Gastrocnemius medialis (tissue), 4 donors: ENCODE results near the gene SYTL5. TPM values are rescaled to one million over a fixed set of nuclear protein-coding genes. Genes with fewer than 3 reads are reported as not detected.

ENCODE experiments used
- ATAC-seq, 2 donors: fragments of 150-250 bp; one replicate each; pipeline ENCODE4 v1.9.1; 2016
- DNase-seq, 2 donors: peaks; one replicate each; pipeline ENCODE4 v3.0.0-alpha.2; 2019
- H3K27ac ChIP-seq, 4 donors: fragments of 200-600 bp; sonication (generic); 1 replicate in 1 of 4; 2 replicates in 3 of 4; pipeline ENCODE4 v1.5.1; 2016 to 2018; ENCODE audit warnings: mild to moderate bottlenecking in 2 of 4, moderate library complexity in 1 of 4
- H3K27me3 ChIP-seq, 3 donors: fragments of 200-600 bp; sonication (generic) in 2 of 3; 1 replicate in 1 of 3; 2 replicates in 2 of 3; pipeline versions ENCODE4 v1.5.1 to v1.6.0; 2016 to 2019; ENCODE audit warnings: mild to moderate bottlenecking in 1 of 3, moderate library complexity in 1 of 3
- H3K36me3 ChIP-seq, 2 donors: fragments of 200-600 bp; sonication (generic) in 1 of 2; one replicate each; pipeline ENCODE4 v1.5.1; 2017 to 2018
- H3K4me1 ChIP-seq, 2 donors: fragments of 200-600 bp; sonication (generic) in 1 of 2; one replicate each; pipeline ENCODE4 v1.5.1; 2016 to 2017; ENCODE audit warnings: mild to moderate bottlenecking in 2 of 2
- H3K4me3 ChIP-seq, 4 donors: fragments of 200-600 bp; sonication (generic) in 3 of 4; 1 replicate in 1 of 4; 2 replicates in 3 of 4; pipeline ENCODE4 v1.5.1; 2016 to 2019; ENCODE audit warnings: mild to moderate bottlenecking in 2 of 4
- H3K9me3 ChIP-seq, 3 donors: fragments of 200-600 bp; sonication (generic) in 2 of 3; 1 replicate in 1 of 3; 2 replicates in 2 of 3; pipeline ENCODE4 v1.5.1; 2016 to 2019
- POLR2A ChIP-seq, 2 donors: fragments of 450-650 bp; IDR thresholded peaks; one replicate each; pipeline ENCODE4 v1.6.1; 2017; ENCODE audit warnings: antibody characterized with exemption in 2 of 2, mild to moderate bottlenecking in 2 of 2, moderate library complexity in 2 of 2
- in situ Hi-C, 4 donors: fragments of 200-750 bp; cut with MboI; loops; one replicate each; pipeline versions ENCODE4 v1.15.0 to v1.8.0; 2017; ENCODE audit warnings: low sequenced_read_pairs in 4 of 4
- intact Hi-C: fragments of 100-400 bp; cut with DNase I; formaldehyde crosslinking; loops from one replicate; pipeline ENCODE4 v1.15.1; 2023; ENCODE audit warnings: low total_unique reads
- total RNA-seq, 4 donors: library from RNA; depleted of rRNA; stranded (reverse); fragments of >200 nt; gene quantifications; one replicate each; pipeline versions ENCODE4 v1.1.0 to v1.2.3, GENCODE V29; 2016
- TF ChIP-seq, protein P1 (sequence below), 5 experiments: fragments of 450-650 bp in 3 of 5; fragments of 200-600 bp in 2 of 5; sonication (generic) in 2 of 5; IDR thresholded peaks in 4 of 5; conservative IDR thresholded peaks in 1 of 5; 1 replicate in 4 of 5; 2 replicates in 1 of 5; pipeline ENCODE4 v1.5.1; 2016 to 2019; ENCODE audit warnings: antibody characterized with exemption in 5 of 5, mild to moderate bottlenecking in 3 of 5, moderate library complexity in 3 of 5

Gene SYTL5
- total RNA-seq, 4 donors from 2014 or later: not detected

DNA sequence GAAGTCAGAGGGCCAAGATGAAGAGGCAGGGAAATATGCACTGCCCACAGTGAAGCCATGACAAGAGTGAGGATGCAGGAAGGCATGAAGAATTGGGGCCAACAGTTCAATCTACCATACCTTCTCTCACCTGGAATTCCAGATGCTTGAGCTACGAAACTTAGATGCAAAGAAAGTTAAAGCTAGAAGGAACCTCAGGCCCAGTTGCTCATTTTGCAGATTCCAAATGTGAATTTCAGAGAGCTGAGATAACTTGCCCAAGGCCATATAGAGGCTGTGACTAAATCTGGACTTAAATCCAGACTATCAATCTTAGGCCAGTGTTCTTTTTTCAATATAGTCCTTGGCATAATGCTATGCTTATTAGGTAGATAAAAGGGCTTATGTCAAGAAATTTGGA lies 121.6 kb downstream of the SYTL5 start:
- H3K27ac ChIP-seq: no peak overlapping the region
- intact Hi-C loops: no loop called here
- no peak overlapping the region for H3K4me3 ChIP-seq
- DNase-seq (no peak), ATAC-seq (no peak)
- TF ChIP-seq POLR2A (IDR thresholded peaks at IDR 0.05): no peak
- TF ChIP-seq, protein P1, sequence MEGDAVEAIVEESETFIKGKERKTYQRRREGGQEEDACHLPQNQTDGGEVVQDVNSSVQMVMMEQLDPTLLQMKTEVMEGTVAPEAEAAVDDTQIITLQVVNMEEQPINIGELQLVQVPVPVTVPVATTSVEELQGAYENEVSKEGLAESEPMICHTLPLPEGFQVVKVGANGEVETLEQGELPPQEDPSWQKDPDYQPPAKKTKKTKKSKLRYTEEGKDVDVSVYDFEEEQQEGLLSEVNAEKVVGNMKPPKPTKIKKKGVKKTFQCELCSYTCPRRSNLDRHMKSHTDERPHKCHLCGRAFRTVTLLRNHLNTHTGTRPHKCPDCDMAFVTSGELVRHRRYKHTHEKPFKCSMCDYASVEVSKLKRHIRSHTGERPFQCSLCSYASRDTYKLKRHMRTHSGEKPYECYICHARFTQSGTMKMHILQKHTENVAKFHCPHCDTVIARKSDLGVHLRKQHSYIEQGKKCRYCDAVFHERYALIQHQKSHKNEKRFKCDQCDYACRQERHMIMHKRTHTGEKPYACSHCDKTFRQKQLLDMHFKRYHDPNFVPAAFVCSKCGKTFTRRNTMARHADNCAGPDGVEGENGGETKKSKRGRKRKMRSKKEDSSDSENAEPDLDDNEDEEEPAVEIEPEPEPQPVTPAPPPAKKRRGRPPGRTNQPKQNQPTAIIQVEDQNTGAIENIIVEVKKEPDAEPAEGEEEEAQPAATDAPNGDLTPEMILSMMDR (IDR thresholded peaks at IDR 0.05 in 4 of 5, conservative IDR thresholded peaks at IDR 0.05 in 1 of 5): no peak
- in situ Hi-C loops: no loop called here
- no peaks in the 10 kb centered on the region for H3K9me3 ChIP-seq
- H3K27me3 ChIP-seq: no peaks in the 10 kb centered on the region
- no peaks in the 10 kb centered on the region for H3K4me1 ChIP-seq
- H3K36me3 ChIP-seq: no peaks in the 10 kb centered on the region

DNA sequence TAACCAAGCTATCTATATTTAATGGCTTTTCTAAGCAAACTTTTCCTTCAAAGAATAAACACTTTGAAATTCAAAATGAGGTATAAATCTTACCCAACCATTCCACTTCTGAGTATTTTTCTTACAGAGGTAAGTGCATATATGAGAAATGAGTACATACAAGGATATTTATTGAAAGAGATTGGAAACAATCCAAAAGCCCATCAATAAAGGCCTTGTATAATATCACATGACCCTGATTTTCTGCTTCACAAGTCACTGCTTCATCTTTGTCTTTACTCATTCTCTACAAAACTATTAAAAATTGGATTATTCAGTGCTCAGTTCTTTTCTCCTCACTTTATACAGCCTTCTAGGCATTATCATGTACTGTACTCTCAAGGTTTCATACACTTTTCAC lies 123.0 kb downstream of the SYTL5 start:
- no peaks in the 10 kb centered on the region for H3K9me3 ChIP-seq
- H3K27me3 ChIP-seq: no peaks in the 10 kb centered on the region
- ATAC-seq (no peak), DNase-seq (no peak)
- TF ChIP-seq, protein P1 (IDR thresholded peaks at IDR 0.05 in 4 of 5, conservative IDR thresholded peaks at IDR 0.05 in 1 of 5): no peak
- TF ChIP-seq POLR2A (IDR thresholded peaks at IDR 0.05): no peak
- in situ Hi-C loops: no loop called here
- intact Hi-C loops: no loop called here
- H3K4me3 ChIP-seq: no peak overlapping the region
- no peaks in the 10 kb centered on the region for H3K36me3 ChIP-seq
- H3K4me1 ChIP-seq: no peaks in the 10 kb centered on the region
- no peak overlapping the region for H3K27ac ChIP-seq

DNA sequence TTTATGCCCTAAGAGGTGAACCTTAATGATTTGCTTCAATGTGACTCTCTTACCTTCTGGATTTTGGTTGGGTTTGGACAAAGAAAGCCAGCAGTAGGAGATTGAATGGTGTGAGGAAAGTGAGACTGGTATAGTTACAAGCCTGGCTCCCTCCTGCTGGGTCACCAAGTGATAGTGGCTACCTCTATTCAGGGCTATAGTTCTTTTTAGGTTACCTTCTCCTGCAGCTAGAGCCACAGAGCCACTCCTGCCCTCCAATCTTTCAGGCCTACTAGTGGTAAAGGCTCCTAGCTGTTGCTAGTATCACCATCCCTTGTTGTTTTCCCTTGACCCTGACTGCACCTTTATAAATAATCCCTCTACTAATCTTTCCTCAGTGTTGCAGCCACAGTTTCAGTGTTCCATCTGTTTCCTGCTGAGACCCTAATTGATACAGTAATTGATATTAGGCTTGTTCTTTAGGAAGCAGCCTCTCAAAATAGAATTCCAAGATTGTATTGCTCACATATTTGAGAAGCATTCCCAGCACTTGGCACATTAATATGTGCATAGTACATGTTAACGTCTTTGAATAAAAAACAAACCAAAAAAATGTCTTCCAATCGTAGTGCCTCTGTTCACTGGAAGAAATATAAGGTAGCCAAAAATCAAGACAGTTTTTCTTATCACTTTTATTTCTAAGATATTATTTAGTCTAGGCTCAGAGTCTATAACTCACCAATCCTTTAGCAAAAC lies 132.0 kb downstream of the SYTL5 start:
- Histone ChIP-seq H3K9me3 (no peaks in the 10 kb centered on the region), H3K36me3 (no peaks in the 10 kb centered on the region), H3K4me1 (no peaks in the 10 kb centered on the region), H3K27me3 (no peaks in the 10 kb centered on the region), H3K27ac (no peak overlapping the region), H3K4me3 (no peak overlapping the region)
- intact Hi-C loops (no loop called here), in situ Hi-C loops (no loop called here)
- ATAC-seq (no peak), DNase-seq (no peak)
- TF ChIP-seq, protein P1 (IDR thresholded peaks at IDR 0.05 in 4 of 5, conservative IDR thresholded peaks at IDR 0.05 in 1 of 5): no peak
- TF ChIP-seq POLR2A (IDR thresholded peaks at IDR 0.05): no peak

DNA sequence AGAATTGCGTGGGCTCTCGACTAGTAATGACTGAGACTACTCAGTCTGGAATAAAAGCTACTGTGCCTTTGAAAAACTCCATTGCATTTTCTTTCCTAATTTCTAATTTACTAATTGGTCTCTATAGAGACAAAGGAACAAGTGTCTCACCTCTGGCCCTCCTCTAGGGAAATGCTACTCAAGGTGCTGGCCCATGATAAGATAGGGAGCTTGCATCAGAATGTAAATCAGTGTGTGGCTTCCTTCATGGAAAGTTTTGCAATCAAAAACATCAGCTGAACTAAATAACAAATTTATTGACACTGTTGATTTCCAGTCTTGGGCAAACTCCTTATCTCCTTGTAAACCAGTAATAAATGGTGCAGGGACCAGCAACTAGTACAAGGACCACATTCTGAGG lies 132.5 kb downstream of the SYTL5 start:
- in situ Hi-C loops: no loop called here
- DNase-seq: no peak
- ATAC-seq: no peak
- intact Hi-C loops: no loop called here
- Histone ChIP-seq H3K27me3 (no peaks in the 10 kb centered on the region), H3K4me3 (no peak overlapping the region), H3K4me1 (no peaks in the 10 kb centered on the region), H3K9me3 (no peaks in the 10 kb centered on the region), H3K36me3 (no peaks in the 10 kb centered on the region), H3K27ac (no peak overlapping the region)
- TF ChIP-seq, protein P1 (IDR thresholded peaks at IDR 0.05 in 4 of 5, conservative IDR thresholded peaks at IDR 0.05 in 1 of 5): no peak

DNA sequence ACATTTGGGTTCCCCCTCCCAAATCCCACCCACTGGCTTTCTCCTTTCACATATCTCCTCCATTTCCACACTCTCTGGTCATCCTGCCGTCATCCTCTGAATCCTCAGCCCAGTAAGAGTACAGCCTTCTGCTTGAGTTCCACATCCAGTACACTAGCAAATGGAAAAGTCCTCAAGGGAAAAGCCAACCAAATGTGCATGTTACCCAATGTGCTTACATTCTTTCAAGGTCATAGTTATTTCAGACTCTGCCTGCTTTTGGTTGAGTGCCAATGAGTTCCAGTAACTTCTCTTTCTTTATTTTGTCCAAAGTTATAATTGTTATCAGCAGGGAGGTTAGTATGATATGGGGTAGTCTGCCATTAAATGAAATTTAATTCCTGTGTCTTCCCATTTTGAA lies 136.3 kb downstream of the SYTL5 start:
- Histone ChIP-seq H3K36me3 (no peaks in the 10 kb centered on the region), H3K27me3 (no peaks in the 10 kb centered on the region), H3K4me1 (no peaks in the 10 kb centered on the region), H3K9me3 (no peaks in the 10 kb centered on the region), H3K27ac (no peak overlapping the region), H3K4me3 (no peak overlapping the region)
- TF ChIP-seq, protein P1 (IDR thresholded peaks at IDR 0.05 in 4 of 5, conservative IDR thresholded peaks at IDR 0.05 in 1 of 5): no peak
- TF ChIP-seq POLR2A (IDR thresholded peaks at IDR 0.05): no peak
- ATAC-seq (no peak), DNase-seq (no peak)
- intact Hi-C loops (no loop called here), in situ Hi-C loops (no loop called here)
